Measurements from ENCODE around the gene COG3. TPM values are rescaled to one million over a fixed set of nuclear protein-coding genes. Genes with fewer than 3 reads are reported as not detected.
A peak's percentile ranks its signal among the peaks of the same experiment; 100 is the strongest.

COG3 gene
- total and polyA plus RNA-seq, 12 donors: 21.9 to 70.1 (median 34.0) TPM

GRCh38 chr13:45510672-45511071 lies 45.9 kb downstream of the COG3 start:
- intact Hi-C loops (cut with DNase I): no loop called here
- Histone ChIP-seq H3K9me3 (replicated peaks in 1 of 3) (no peaks in the 10 kb centered on the region), H3K27ac (no peak overlapping the region), H3K4me3 (no peak overlapping the region), H3K36me3 (replicated peaks in 1 of 2) (peaks cover 0 to 74% of the 10 kb centered on the region in 2 donors), H3K4me1 (replicated peaks in 1 of 2) (peaks cover 0 to 6% of the 10 kb centered on the region in 2 donors), H3K27me3 (no peaks in the 10 kb centered on the region)
- 91 to 96% (median 92%) methylated on average over 3 of the region's 3 CpGs for WGBS, 4 donors
- no peak for DNase-seq
- no peak for TF ChIP-seq CTCF (IDR thresholded peaks at IDR 0.05)
- no peak for TF ChIP-seq POLR2A (IDR thresholded peaks at IDR 0.05)

- Histone ChIP-seq H3K36me3 (replicated peaks in 1 of 2) (peaks cover 0 to 74% of the 10 kb centered on the region in 2 donors), H3K27ac (no peak overlapping the region), H3K4me1 (replicated peaks in 1 of 2) (peaks cover 0 to 6% of the 10 kb centered on the region in 2 donors), H3K9me3 (replicated peaks in 1 of 3) (no peaks in the 10 kb centered on the region), H3K27me3 (no peaks in the 10 kb centered on the region), H3K4me3 (no peak overlapping the region)
- TF ChIP-seq CTCF (IDR thresholded peaks at IDR 0.05): peak; percentile 83 to 96 (median 86)
- TF ChIP-seq POLR2A (IDR thresholded peaks at IDR 0.05): no peak
- 60 to 64% (median 64%) methylated on average over 3 of the region's 3 CpGs for WGBS, 4 donors
- DNase-seq: peak in 5 of 7 donors; percentile 27 to 50 (median 33)
- intact Hi-C loops (cut with DNase I): no loop called here
Measured at GRCh38 chr13:45511310-45512097, 46.8 kb downstream of the COG3 start.

GRCh38 chr13:45512098-45512496 lies 47.4 kb downstream of the COG3 start:
- Histone ChIP-seq H3K4me3 (no peak overlapping the region), H3K4me1 (replicated peaks in 1 of 2) (peaks cover 0 to 6% of the 10 kb centered on the region in 2 donors), H3K27me3 (no peaks in the 10 kb centered on the region), H3K36me3 (replicated peaks in 1 of 2) (peaks cover 0 to 74% of the 10 kb centered on the region in 2 donors), H3K9me3 (replicated peaks in 1 of 3) (no peaks in the 10 kb centered on the region), H3K27ac (no peak overlapping the region)
- 50 to 77% (median 70%) methylated on average over 1 of the region's 1 CpG for WGBS, 4 donors
- no peak for DNase-seq
- intact Hi-C loops (cut with DNase I): no loop called here
- TF ChIP-seq CTCF (IDR thresholded peaks at IDR 0.05) (no peak), POLR2A (IDR thresholded peaks at IDR 0.05) (no peak)

GRCh38 chr13:45516757-45517156 lies 52.0 kb downstream of the COG3 start:
- no peak overlapping the region for H3K4me3 ChIP-seq
- peaks cover 0 to 74% of the 10 kb centered on the region in 2 donors for H3K36me3 ChIP-seq (replicated peaks in 1 of 2)
- DNase-seq: no peak
- 75 to 92% (median 89%) methylated on average over 2 of the region's 2 CpGs for whole genome bisulfite sequencing, 4 donors
- no peak overlapping the region for H3K27ac ChIP-seq
- intact Hi-C loops (cut with DNase I): no loop called here
- no peaks in the 10 kb centered on the region for H3K9me3 ChIP-seq (replicated peaks in 1 of 3)
- H3K27me3 ChIP-seq: no peaks in the 10 kb centered on the region
- H3K4me1 ChIP-seq (replicated peaks in 1 of 2): peaks cover 0 to 3% of the 10 kb centered on the region in 2 donors
- TF ChIP-seq CTCF (IDR thresholded peaks at IDR 0.05) (no peak), POLR2A (IDR thresholded peaks at IDR 0.05) (no peak)
